ENCODE results near the gene MYZAP. TPM values are rescaled to one million over a fixed set of nuclear protein-coding genes. Genes with fewer than 3 reads are reported as not detected.
"Not testable (repeated sequence)": the region's sequence is repeated elsewhere in the genome, so short reads cannot be mapped to it uniquely, and the experiment has no call there.

The MYZAP gene
- polyA plus RNA-seq, 2 of the 4 experiments (the other 2 are of a cell fraction), result 1.2 to 2.4 TPM

DNA sequence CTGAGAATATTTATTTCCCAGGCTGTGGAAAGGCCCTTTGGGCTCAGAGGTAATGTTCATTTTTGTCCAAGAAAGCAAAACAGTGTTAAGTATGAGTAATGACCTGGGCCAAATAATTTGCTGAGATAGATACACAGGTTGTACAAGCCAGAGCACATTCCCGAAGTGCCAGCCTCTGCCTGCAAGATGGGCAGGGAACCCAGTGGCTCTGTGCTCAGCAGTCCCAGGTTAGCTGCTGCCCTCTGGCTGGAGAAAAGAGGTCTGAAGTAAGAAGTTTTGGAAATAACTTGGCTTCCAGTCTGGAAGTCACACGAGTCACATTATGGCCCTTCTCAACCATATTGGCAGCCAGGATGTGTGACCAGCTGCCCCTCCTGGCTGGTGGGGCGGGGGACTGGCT lies 20.2 kb downstream of the MYZAP start (continued):
- TF ChIP-seq E2F6 (IDR thresholded peaks at IDR 0.05; ENCODE audit: borderline replicate concordance, low read depth), result no peak
- no peak for TF ChIP-seq PBX3 (IDR thresholded peaks at IDR 0.05)

GRCh38 chr15:57614241-57614640 lies 22.5 kb downstream of the MYZAP start:
- H3K9me3 ChIP-seq, result no peaks in the 10 kb centered on the region
- no peak for DNase-seq (ENCODE audit: low read depth in 1 of 2, low spot score in 1 of 2)
- peaks cover 39% of the 10 kb centered on the region for H3K4me1 ChIP-seq
- ATAC-seq, result no peak
- H3K4me3 ChIP-seq, result no peak overlapping the region
- 0 out of 6 replicates have a peak overlapping the region, but pooled peaks of 1 of the 2 experiments have one; percentile 27 for H3K27ac ChIP-seq
- ChIA-PET CTCF (interaction anchor here (1.2 to 14.8 kb wide), 2 partner anchors 52 to 72 kb away, joined by 3 to 286 read pairs; no protein-coding TSS in a partner anchor), POLR2A (no interaction called here)
- peak overlapping the region; percentile 24; the same call in 1 of the 3 replicates for H3K4me2 ChIP-seq
- FAIRE-seq, result no peak
- 51% methylated on average over 7 of the region's 7 CpGs for WGBS (ENCODE audit: missing lambda C conversion rate)
- TF ChIP-seq RNF2 (IDR thresholded peaks at IDR 0.05; ENCODE audit: borderline replicate concordance, low read depth) (no peak), CBX8 (IDR thresholded peaks at IDR 0.05) (no peak), SREBF2 (IDR thresholded peaks at IDR 0.05) (no peak), TP53 (CRISPR knock-in tag; IDR thresholded peaks at IDR 0.05) (no peak), CHD4 (IDR thresholded peaks at IDR 0.05; ENCODE audit: borderline replicate concordance) (no peak), ZC3H11A (IDR thresholded peaks at IDR 0.05) (no peak), KDM1A (IDR thresholded peaks at IDR 0.05; ENCODE audit: low read depth) (no peak), JUN (IDR thresholded peaks at IDR 0.05) (no peak), EHF (CRISPR knock-in tag; IDR thresholded peaks at IDR 0.05) (no peak), ESRRA (IDR thresholded peaks at IDR 0.05; ENCODE audit: borderline replicate concordance, low read length) (no peak), POLR2A (IDR thresholded peaks at IDR 0.05; ENCODE audit: low read length) (no peak), HOXB13 (CRISPR knock-in tag; IDR thresholded peaks at IDR 0.05; ENCODE audit: low read depth) (no peak), ZFP36 (IDR thresholded peaks at IDR 0.05; ENCODE audit: borderline replicate concordance, partially characterized antibody) (no peak), ELK1 (IDR thresholded peaks at IDR 0.05; ENCODE audit: low read depth, low read length) (no peak), HOXB5 (CRISPR knock-in tag; IDR thresholded peaks at IDR 0.05) (no peak)
- TF ChIP-seq, protein P1, sequence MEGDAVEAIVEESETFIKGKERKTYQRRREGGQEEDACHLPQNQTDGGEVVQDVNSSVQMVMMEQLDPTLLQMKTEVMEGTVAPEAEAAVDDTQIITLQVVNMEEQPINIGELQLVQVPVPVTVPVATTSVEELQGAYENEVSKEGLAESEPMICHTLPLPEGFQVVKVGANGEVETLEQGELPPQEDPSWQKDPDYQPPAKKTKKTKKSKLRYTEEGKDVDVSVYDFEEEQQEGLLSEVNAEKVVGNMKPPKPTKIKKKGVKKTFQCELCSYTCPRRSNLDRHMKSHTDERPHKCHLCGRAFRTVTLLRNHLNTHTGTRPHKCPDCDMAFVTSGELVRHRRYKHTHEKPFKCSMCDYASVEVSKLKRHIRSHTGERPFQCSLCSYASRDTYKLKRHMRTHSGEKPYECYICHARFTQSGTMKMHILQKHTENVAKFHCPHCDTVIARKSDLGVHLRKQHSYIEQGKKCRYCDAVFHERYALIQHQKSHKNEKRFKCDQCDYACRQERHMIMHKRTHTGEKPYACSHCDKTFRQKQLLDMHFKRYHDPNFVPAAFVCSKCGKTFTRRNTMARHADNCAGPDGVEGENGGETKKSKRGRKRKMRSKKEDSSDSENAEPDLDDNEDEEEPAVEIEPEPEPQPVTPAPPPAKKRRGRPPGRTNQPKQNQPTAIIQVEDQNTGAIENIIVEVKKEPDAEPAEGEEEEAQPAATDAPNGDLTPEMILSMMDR (IDR thresholded peaks at IDR 0.05), result no peak
- TF ChIP-seq, protein P2, sequence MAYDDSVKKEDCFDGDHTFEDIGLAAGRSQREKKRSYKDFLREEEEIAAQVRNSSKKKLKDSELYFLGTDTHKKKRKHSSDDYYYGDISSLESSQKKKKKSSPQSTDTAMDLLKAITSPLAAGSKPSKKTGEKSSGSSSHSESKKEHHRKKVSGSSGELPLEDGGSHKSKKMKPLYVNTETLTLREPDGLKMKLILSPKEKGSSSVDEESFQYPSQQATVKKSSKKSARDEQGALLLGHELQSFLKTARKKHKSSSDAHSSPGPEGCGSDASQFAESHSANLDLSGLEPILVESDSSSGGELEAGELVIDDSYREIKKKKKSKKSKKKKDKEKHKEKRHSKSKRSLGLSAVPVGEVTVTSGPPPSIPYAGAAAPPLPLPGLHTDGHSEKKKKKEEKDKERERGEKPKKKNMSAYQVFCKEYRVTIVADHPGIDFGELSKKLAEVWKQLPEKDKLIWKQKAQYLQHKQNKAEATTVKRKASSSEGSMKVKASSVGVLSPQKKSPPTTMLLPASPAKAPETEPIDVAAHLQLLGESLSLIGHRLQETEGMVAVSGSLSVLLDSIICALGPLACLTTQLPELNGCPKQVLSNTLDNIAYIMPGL (CRISPR knock-in tag; IDR thresholded peaks at IDR 0.05; ENCODE audit: borderline replicate concordance), result no peak

GRCh38 chr15:57615951-57616496 lies 24.3 kb downstream of the MYZAP start:
- ATAC-seq; H3K4me2 ChIP-seq; H3K4me3 ChIP-seq; DNase-seq (ENCODE audit: low read depth in 1 of 2, low spot score in 1 of 2); H3K27ac ChIP-seq; POLR2A ChIA-PET; FAIRE-seq; H3K9me3 ChIP-seq: not testable (repeated sequence)
- CTCF ChIA-PET, result interaction anchor here (0.8 to 14.8 kb wide), 4 partner anchors 10 to 117 kb away, joined by 3 to 286 read pairs (median 4); no protein-coding TSS in a partner anchor
- WGBS (ENCODE audit: missing lambda C conversion rate), result 75% methylated on average over 8 of the region's 8 CpGs
- H3K4me1 ChIP-seq, result peaks cover 21% of the 10 kb centered on the region
